Smooth muscle cell (in vitro differentiated cells): ENCODE results near the gene BTAF1. TPM values are rescaled to one million over a fixed set of nuclear protein-coding genes. Genes with fewer than 3 reads are reported as not detected.

Experiments
- DNase-seq: peaks from one replicate; lab custom pipeline; 2025; ENCODE audit not compliant: unreplicated experiment; lab: John Stamatoyannopoulos, UW
- H2AFZ ChIP-seq: fragments of 200-600 bp; sonication (generic); 2 replicates; pipeline ENCODE4 v1.6.0; 2016; ENCODE audit warnings: antibody characterized with exemption, low read depth, mild to moderate bottlenecking
- H3F3A ChIP-seq: fragments of 200-600 bp; sonication (generic); 2 replicates; pipeline ENCODE4 v1.6.0; 2017; ENCODE audit warnings: antibody characterized with exemption, low read depth
- H3K27ac ChIP-seq: fragments of 200-600 bp; sonication (generic); 2 replicates; pipeline ENCODE4 v1.5.1; 2016; ENCODE audit warnings: low read depth, mild to moderate bottlenecking
- H3K27me3 ChIP-seq: fragments of 200-600 bp; sonication (generic); 2 replicates; pipeline ENCODE4 v1.6.1; 2016; ENCODE audit warnings: low read depth, mild to moderate bottlenecking
- H3K36me3 ChIP-seq: fragments of 200-600 bp; sonication (generic); 2 replicates; pipeline ENCODE4 v1.5.1; 2016; ENCODE audit warnings: low read depth
- H3K4me1 ChIP-seq: fragments of 200-600 bp; sonication (generic); 2 replicates; pipeline ENCODE4 v1.5.1; 2016; ENCODE audit warnings: low read depth
- H3K4me2 ChIP-seq: fragments of 200-600 bp; sonication (generic); 2 replicates; pipeline ENCODE4 v1.6.0; 2016; ENCODE audit warnings: mild to moderate bottlenecking
- H3K4me3 ChIP-seq: fragments of 200-600 bp; sonication (generic); 2 replicates; pipeline ENCODE4 v1.5.1; 2016; ENCODE audit warnings: mild to moderate bottlenecking
- H3K79me2 ChIP-seq: fragments of 200-600 bp; sonication (generic); 2 replicates; pipeline ENCODE4 v1.6.0; 2016; ENCODE audit warnings: low read depth, mild to moderate bottlenecking
- H3K9ac ChIP-seq: fragments of 200-600 bp; sonication (generic); 2 replicates; pipeline ENCODE4 v1.6.0; 2016; ENCODE audit warnings: low read depth
- H3K9me3 ChIP-seq: fragments of 200-600 bp; sonication (generic); replicated peaks from 2 replicates; pipeline ENCODE4 v1.5.1; 2016; ENCODE audit warnings: low read depth
- H4K20me1 ChIP-seq: fragments of 200-600 bp; sonication (generic); 2 replicates; pipeline ENCODE4 v1.6.0; 2016; ENCODE audit warnings: low read depth
- WGBS: methylation state at CpG from one replicate; pipeline ENCODE4 v1.1.7; 2016; ENCODE audit warnings: low lambda C conversion rate; 5-methylcytosine and 5-hydroxymethylcytosine counted together
- polyA plus RNA-seq: library from polyadenylated mRNA; unstranded; fragments of >200 nt; fragmentation: Nextera tagmentation; extraction: Ambion mirVana; gene quantifications from 2 replicates; pipeline ENCODE4 v1.2.1, GENCODE V29; 2016
- total RNA-seq: library from RNA; depleted of rRNA; stranded (reverse); fragments of >200 nt; gene quantifications from 2 replicates; pipeline ENCODE4 v1.2.3, GENCODE V29; 2014
- TF ChIP-seq, protein P1 (sequence below): fragments of 200-600 bp; sonication (generic); IDR thresholded peaks from 2 replicates; pipeline ENCODE4 v1.5.1; 2017; ENCODE audit warnings: borderline replicate concordance, mild to moderate bottlenecking, antibody characterized with exemption; ENCODE audit not compliant: insufficient read depth, poor library complexity, severe bottlenecking

BTAF1 gene
- total and polyA plus RNA-seq, 2 experiments from 2014 or later: 13.2 to 47.3 TPM

DNA sequence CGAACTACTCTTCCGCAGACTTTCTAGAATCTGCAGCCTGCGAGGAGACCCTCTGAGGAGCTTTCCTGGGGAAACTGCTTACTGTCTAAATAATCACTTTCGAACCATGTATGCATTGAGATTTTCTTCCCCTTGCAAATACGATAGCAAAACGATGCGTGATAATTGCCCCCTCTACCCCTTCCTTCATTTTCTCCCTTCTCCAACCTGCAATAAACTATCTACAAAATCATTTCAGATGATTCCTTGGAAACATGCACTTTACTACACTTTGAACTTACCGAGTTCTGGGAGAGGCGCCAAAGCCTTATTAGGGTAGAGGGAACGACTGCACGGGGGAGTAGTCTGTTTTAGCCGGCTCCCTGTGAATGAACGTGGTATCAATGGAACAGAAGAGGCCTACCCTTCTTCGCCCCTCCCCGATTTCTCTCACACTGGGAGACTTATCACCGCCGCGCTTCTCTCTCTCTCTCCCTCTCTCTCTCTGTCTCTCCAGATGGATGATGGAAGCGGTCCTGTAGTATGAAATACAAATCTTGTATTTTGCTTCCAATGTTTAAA is 14.4 kb upstream of the BTAF1 start, which contains the start of gene FGFBP3:
Gene FGFBP3 (minus strand): TSS at position 370 of the 561 bp plus-strand sequence. CDS start 517 bp downstream, outside the sequence.
- TF ChIP-seq, protein P1, sequence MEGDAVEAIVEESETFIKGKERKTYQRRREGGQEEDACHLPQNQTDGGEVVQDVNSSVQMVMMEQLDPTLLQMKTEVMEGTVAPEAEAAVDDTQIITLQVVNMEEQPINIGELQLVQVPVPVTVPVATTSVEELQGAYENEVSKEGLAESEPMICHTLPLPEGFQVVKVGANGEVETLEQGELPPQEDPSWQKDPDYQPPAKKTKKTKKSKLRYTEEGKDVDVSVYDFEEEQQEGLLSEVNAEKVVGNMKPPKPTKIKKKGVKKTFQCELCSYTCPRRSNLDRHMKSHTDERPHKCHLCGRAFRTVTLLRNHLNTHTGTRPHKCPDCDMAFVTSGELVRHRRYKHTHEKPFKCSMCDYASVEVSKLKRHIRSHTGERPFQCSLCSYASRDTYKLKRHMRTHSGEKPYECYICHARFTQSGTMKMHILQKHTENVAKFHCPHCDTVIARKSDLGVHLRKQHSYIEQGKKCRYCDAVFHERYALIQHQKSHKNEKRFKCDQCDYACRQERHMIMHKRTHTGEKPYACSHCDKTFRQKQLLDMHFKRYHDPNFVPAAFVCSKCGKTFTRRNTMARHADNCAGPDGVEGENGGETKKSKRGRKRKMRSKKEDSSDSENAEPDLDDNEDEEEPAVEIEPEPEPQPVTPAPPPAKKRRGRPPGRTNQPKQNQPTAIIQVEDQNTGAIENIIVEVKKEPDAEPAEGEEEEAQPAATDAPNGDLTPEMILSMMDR: no peak
- Histone ChIP-seq H3K27me3 (peaks cover 6% of the 10 kb centered on the region), H3K4me1 (peaks cover 19% of the 10 kb centered on the region), H3K9ac (peak within 1 kb of the TSS; percentile 10), H3F3A (no peaks in the 10 kb centered on the region), H2AFZ (peak within 1 kb of the TSS; percentile 88), H3K79me2 (no peaks in the 10 kb centered on the region), H4K20me1 (no peaks in the 10 kb centered on the region), H3K36me3 (no peaks in the 10 kb centered on the region), H3K9me3 (no peaks in the 10 kb centered on the region), H3K4me2 (peak within 1 kb of the TSS; percentile 90), H3K4me3 (peak within 1 kb of the TSS; percentile 87), H3K27ac (no peak within 1 kb of the TSS)
- 2% methylated on average over 19 of the region's 19 CpGs for WGBS
- DNase-seq: no peak

DNA sequence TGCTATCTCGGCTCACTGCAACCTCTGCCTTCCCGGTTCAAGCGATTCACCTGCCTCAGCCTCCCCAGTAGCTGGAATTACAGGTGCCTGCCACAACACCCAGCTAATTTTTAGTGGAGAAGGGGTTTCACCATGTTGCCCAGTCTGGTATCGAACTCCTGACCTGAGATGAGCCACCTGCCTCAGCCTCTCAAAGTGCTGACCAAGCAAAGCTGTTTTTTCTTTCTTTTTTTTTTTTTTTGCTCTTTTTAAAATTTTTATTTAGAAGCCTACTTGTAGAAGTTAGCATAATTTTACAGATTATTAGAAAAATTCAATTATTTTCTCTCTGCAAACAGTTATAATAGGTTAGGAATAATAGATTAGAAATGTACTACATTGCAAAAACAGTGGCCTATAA is 13.1 kb upstream of the BTAF1 start:
- Histone ChIP-seq H3F3A (no peaks in the 10 kb centered on the region), H3K79me2 (no peaks in the 10 kb centered on the region), H3K4me3 (no peak overlapping the region), H3K9ac (no peak overlapping the region), H3K4me1 (peaks cover 19% of the 10 kb centered on the region), H3K4me2 (no peak overlapping the region), H3K27ac (no peak overlapping the region), H2AFZ (no peak overlapping the region), H4K20me1 (no peaks in the 10 kb centered on the region), H3K9me3 (no peaks in the 10 kb centered on the region), H3K36me3 (no peaks in the 10 kb centered on the region), H3K27me3 (peaks cover 15% of the 10 kb centered on the region)
- DNase-seq: no peak
- WGBS: 100% methylated on average over 4 of the region's 4 CpGs
- TF ChIP-seq, protein P1: no peak

DNA sequence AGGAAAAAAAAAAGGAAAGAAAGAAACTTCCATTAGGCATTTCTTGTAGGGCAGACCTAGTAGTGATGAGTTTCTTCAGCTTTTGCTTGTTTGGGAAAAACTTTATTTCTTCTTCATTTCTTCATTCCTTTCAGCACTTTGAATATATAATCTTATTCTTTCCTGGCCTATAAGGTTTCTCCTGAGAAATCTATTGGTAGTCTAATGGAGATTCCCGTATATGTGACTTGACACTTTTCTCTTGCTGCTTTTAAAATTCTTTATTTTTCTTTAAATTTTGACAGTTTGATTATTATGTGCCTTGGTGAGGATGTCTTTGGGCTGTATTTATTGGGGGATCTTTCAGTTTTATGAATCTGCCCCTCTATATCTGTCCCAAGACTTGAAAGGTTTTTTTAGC is 3.9 kb upstream of the BTAF1 start:
- Histone ChIP-seq H3K79me2 (peaks cover 10% of the 10 kb centered on the region), H3K4me2 (no peak overlapping the region), H3K36me3 (no peaks in the 10 kb centered on the region), H3K27ac (no peak overlapping the region), H3F3A (no peaks in the 10 kb centered on the region), H3K4me3 (no peak overlapping the region), H2AFZ (no peak overlapping the region), H3K4me1 (peaks cover 8% of the 10 kb centered on the region), H3K9ac (no peak overlapping the region), H3K27me3 (peaks cover 7% of the 10 kb centered on the region), H4K20me1 (peaks cover 2% of the 10 kb centered on the region), H3K9me3 (no peaks in the 10 kb centered on the region)
- TF ChIP-seq, protein P1: no peak
- no peak for DNase-seq
- 93% methylated on average over 1 of the region's 1 CpG for WGBS
